ENCODE measurements around the gene RHOH.

- TF ChIP-seq, protein P1, sequence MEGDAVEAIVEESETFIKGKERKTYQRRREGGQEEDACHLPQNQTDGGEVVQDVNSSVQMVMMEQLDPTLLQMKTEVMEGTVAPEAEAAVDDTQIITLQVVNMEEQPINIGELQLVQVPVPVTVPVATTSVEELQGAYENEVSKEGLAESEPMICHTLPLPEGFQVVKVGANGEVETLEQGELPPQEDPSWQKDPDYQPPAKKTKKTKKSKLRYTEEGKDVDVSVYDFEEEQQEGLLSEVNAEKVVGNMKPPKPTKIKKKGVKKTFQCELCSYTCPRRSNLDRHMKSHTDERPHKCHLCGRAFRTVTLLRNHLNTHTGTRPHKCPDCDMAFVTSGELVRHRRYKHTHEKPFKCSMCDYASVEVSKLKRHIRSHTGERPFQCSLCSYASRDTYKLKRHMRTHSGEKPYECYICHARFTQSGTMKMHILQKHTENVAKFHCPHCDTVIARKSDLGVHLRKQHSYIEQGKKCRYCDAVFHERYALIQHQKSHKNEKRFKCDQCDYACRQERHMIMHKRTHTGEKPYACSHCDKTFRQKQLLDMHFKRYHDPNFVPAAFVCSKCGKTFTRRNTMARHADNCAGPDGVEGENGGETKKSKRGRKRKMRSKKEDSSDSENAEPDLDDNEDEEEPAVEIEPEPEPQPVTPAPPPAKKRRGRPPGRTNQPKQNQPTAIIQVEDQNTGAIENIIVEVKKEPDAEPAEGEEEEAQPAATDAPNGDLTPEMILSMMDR (optimal IDR thresholded peaks at IDR 0.05 in 1 of 3, IDR thresholded peaks at IDR 0.05 in 1 of 3, conservative IDR thresholded peaks at IDR 0.05 in 1 of 3; ENCODE audit: extremely low read depth in 1 of 3, insufficient read depth in 2 of 3, low read length in 3 of 3), result no peak
- no peak for TF ChIP-seq EZH2 (IDR thresholded peaks at IDR 0.05; ENCODE audit: low read length)
Observed at GRCh38 chr4:40232610-40233009, 35.8 kb downstream of the RHOH start.

Measured in keratinocyte (primary cell).